K562 (cell line): ENCODE results near the gene DYRK1A. TPM values are rescaled to one million over a fixed set of nuclear protein-coding genes. Genes with fewer than 3 reads are reported as not detected.
A peak's percentile ranks its signal among the peaks of the same experiment; 100 is the strongest.

Experiments used
- ARID1B ChIP-seq: fragments of 450-650 bp; IDR thresholded peaks from 2 replicates; pipeline ENCODE4 v1.6.1; 2016; ENCODE audit warnings: antibody characterized with exemption, mild to moderate bottlenecking, inconsistent platforms
- KLF13 ChIP-seq: fragments of 450-650 bp; IDR thresholded peaks from 2 replicates; pipeline ENCODE4 v1.6.1; 2016; ENCODE audit warnings: missing genetic modification characterization, low read depth, mild to moderate bottlenecking, missing compliant biosample characterization, moderate library complexity, borderline replicate concordance
- LEF1 ChIP-seq: fragments of 450-650 bp; IDR thresholded peaks from 2 replicates; pipeline ENCODE4 v1.6.1; 2016; ENCODE audit warnings: mild to moderate bottlenecking
- MTA1 ChIP-seq: fragments of 450-650 bp; IDR thresholded peaks from 2 replicates; pipeline ENCODE4 v1.6.1; 2017; ENCODE audit warnings: borderline replicate concordance
- NR3C1 ChIP-seq: sonication (generic); formaldehyde crosslinking; IDR thresholded peaks from 2 replicates; pipeline ENCODE4 v1.8.1; 2022; ENCODE audit warnings: missing genetic modification reagents
- PHF21A ChIP-seq: fragments of 450-650 bp; IDR thresholded peaks from 2 replicates; pipeline ENCODE4 v1.6.1; 2017; ENCODE audit warnings: low read depth, borderline replicate concordance
- PTTG1 ChIP-seq: fragments of 450-650 bp; IDR thresholded peaks from 2 replicates; pipeline ENCODE4 v1.6.1; 2016; ENCODE audit warnings: low read depth, mild to moderate bottlenecking, missing genetic modification characterization, missing compliant biosample characterization
- TCF7L2 ChIP-seq: fragments of 150-350 bp; IDR thresholded peaks from 2 replicates; pipeline ENCODE4 v1.6.1; 2016; ENCODE audit warnings: low read depth, mild to moderate bottlenecking, low read length, moderate library complexity
- YBX1 ChIP-seq: fragments of 450-650 bp; IDR thresholded peaks from 2 replicates; pipeline ENCODE4 v1.7.1; 2016; ENCODE audit warnings: mild to moderate bottlenecking
- ZNF217 ChIP-seq: sonication (generic); formaldehyde crosslinking; IDR thresholded peaks from 2 replicates; pipeline ENCODE4 v1.8.0; 2022; ENCODE audit warnings: mild to moderate bottlenecking, missing genetic modification reagents
- polyA plus RNA-seq, 8 experiments: library from polyadenylated mRNA; depleted of rRNA in 4 of 8; stranded (reverse) in 5 of 8; unstranded in 3 of 8; fragments of >200 nt; fragmentation: Nextera tagmentation in 2 of 8; fragmentation: Illumina TruSeq in 1 of 8; extraction: Ambion mirVana in 2 of 8; extraction: Trizol in 1 of 8; gene quantifications; 2 replicates each; pipeline versions ENCODE4 v1.2.1 to v1.2.3, GENCODE V29; 2011 to 2014; ENCODE audit warnings: inconsistent platforms in 1 of 8, missing spikeins in 1 of 8
- total RNA-seq, 7 experiments: library from RNA; depleted of rRNA in 6 of 7; stranded (reverse); fragments of >200 nt in 6 of 7; fragmentation: Illumina TruSeq in 2 of 7; extraction: Trizol in 2 of 7; gene quantifications; 2 replicates each; pipeline versions ENCODE4 v1.2.1 to v1.2.3, GENCODE V29; 2011 to 2021; ENCODE audit warnings: low replicate concordance in 1 of 7
- TF ChIP-seq, protein P1 (sequence below), 2 experiments: fragments of 450-650 bp; formaldehyde crosslinking in 1 of 2; IDR thresholded peaks; 2 replicates each; pipeline versions ENCODE4 v1.4.0 to v1.6.1; 2014 to 2020; ENCODE audit warnings: mild to moderate bottlenecking in 2 of 2, borderline replicate concordance in 1 of 2, low read depth in 1 of 2
- TF ChIP-seq, protein P2 (sequence below): fragments of 250-450 bp; sonication (Bioruptor Pico); IDR thresholded peaks from 2 replicates; pipeline ENCODE4 v1.9.0; 2021; ENCODE audit warnings: mild to moderate bottlenecking
- TF ChIP-seq, protein P3 (sequence below): sonication (generic); formaldehyde crosslinking; IDR thresholded peaks from 2 replicates; pipeline ENCODE4 v1.8.0; 2022; ENCODE audit warnings: mild to moderate bottlenecking, missing genetic modification reagents
- TF ChIP-seq, protein P4 (sequence below): fragments of 450-650 bp; formaldehyde crosslinking; IDR thresholded peaks from 2 replicates; pipeline ENCODE4 v1.4.0; 2020; ENCODE audit warnings: mild to moderate bottlenecking, moderate library complexity

DYRK1A gene
- total and polyA plus RNA-seq, 9 of the 15 experiments (the other 6 are each of a cell fraction or from before 2014, with no cell fraction given): 3.7 to 64.8 (median 42.3) TPM

DNA sequence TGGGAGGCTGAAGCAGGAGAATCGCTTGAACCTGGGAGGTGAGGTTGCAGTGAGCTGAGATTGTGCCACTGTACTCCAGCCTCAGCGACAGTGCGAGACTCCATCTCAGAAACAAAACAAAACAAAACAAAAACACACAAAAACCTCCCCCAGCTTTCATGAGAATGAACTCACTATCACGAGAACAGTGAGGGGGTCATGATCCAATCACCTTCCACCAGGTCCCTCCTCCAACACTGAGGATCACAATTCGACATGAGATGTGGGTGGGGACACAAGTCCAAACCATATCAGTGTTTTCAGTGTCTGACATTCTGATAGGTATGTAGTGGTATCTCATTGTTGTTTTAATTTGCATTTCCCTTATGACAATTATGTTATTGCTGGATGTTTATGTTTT, 31.5 kb upstream of the DYRK1A start (continued):
- TF ChIP-seq, protein P1, sequence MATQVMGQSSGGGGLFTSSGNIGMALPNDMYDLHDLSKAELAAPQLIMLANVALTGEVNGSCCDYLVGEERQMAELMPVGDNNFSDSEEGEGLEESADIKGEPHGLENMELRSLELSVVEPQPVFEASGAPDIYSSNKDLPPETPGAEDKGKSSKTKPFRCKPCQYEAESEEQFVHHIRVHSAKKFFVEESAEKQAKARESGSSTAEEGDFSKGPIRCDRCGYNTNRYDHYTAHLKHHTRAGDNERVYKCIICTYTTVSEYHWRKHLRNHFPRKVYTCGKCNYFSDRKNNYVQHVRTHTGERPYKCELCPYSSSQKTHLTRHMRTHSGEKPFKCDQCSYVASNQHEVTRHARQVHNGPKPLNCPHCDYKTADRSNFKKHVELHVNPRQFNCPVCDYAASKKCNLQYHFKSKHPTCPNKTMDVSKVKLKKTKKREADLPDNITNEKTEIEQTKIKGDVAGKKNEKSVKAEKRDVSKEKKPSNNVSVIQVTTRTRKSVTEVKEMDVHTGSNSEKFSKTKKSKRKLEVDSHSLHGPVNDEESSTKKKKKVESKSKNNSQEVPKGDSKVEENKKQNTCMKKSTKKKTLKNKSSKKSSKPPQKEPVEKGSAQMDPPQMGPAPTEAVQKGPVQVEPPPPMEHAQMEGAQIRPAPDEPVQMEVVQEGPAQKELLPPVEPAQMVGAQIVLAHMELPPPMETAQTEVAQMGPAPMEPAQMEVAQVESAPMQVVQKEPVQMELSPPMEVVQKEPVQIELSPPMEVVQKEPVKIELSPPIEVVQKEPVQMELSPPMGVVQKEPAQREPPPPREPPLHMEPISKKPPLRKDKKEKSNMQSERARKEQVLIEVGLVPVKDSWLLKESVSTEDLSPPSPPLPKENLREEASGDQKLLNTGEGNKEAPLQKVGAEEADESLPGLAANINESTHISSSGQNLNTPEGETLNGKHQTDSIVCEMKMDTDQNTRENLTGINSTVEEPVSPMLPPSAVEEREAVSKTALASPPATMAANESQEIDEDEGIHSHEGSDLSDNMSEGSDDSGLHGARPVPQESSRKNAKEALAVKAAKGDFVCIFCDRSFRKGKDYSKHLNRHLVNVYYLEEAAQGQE (IDR thresholded peaks at IDR 0.05; ENCODE audit: borderline replicate concordance): no peak
- TF ChIP-seq, protein P1 (CRISPR knock-in tag; IDR thresholded peaks at IDR 0.05; ENCODE audit: low read depth): no peak
- TF ChIP-seq, protein P2, sequence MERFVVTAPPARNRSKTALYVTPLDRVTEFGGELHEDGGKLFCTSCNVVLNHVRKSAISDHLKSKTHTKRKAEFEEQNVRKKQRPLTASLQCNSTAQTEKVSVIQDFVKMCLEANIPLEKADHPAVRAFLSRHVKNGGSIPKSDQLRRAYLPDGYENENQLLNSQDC (CRISPR knock-in tag): no peak
- TF ChIP-seq PHF21A: no peak
- TF ChIP-seq NR3C1 (CRISPR knock-in tag): no peak
- TF ChIP-seq, protein P3, sequence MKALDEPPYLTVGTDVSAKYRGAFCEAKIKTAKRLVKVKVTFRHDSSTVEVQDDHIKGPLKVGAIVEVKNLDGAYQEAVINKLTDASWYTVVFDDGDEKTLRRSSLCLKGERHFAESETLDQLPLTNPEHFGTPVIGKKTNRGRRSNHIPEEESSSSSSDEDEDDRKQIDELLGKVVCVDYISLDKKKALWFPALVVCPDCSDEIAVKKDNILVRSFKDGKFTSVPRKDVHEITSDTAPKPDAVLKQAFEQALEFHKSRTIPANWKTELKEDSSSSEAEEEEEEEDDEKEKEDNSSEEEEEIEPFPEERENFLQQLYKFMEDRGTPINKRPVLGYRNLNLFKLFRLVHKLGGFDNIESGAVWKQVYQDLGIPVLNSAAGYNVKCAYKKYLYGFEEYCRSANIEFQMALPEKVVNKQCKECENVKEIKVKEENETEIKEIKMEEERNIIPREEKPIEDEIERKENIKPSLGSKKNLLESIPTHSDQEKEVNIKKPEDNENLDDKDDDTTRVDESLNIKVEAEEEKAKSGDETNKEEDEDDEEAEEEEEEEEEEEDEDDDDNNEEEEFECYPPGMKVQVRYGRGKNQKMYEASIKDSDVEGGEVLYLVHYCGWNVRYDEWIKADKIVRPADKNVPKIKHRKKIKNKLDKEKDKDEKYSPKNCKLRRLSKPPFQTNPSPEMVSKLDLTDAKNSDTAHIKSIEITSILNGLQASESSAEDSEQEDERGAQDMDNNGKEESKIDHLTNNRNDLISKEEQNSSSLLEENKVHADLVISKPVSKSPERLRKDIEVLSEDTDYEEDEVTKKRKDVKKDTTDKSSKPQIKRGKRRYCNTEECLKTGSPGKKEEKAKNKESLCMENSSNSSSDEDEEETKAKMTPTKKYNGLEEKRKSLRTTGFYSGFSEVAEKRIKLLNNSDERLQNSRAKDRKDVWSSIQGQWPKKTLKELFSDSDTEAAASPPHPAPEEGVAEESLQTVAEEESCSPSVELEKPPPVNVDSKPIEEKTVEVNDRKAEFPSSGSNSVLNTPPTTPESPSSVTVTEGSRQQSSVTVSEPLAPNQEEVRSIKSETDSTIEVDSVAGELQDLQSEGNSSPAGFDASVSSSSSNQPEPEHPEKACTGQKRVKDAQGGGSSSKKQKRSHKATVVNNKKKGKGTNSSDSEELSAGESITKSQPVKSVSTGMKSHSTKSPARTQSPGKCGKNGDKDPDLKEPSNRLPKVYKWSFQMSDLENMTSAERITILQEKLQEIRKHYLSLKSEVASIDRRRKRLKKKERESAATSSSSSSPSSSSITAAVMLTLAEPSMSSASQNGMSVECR: no peak
- no peak for TF ChIP-seq YBX1
- no peak for TF ChIP-seq MTA1
- TF ChIP-seq KLF13 (tag): no peak
- TF ChIP-seq ARID1B: peak; percentile 49; the same call in 1 of the 2 replicates
- TF ChIP-seq LEF1: 0 out of 2 replicates have a peak, but pooled peaks have one; percentile 46
- TF ChIP-seq, protein P4, sequence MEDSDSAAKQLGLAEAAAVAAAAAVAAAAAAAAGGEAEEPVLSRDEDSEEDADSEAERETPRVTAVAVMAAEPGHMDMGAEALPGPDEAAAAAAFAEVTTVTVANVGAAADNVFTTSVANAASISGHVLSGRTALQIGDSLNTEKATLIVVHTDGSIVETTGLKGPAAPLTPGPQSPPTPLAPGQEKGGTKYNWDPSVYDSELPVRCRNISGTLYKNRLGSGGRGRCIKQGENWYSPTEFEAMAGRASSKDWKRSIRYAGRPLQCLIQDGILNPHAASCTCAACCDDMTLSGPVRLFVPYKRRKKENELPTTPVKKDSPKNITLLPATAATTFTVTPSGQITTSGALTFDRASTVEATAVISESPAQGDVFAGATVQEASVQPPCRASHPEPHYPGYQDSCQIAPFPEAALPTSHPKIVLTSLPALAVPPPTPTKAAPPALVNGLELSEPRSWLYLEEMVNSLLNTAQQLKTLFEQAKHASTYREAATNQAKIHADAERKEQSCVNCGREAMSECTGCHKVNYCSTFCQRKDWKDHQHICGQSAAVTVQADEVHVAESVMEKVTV (CRISPR knock-in tag): no peak
- no peak for TF ChIP-seq TCF7L2
- TF ChIP-seq PTTG1 (tag): no peak
- TF ChIP-seq ZNF217 (CRISPR knock-in tag): no peak
